ENCODE results near the gene ARHGAP25.

ARHGAP25 gene

DNA sequence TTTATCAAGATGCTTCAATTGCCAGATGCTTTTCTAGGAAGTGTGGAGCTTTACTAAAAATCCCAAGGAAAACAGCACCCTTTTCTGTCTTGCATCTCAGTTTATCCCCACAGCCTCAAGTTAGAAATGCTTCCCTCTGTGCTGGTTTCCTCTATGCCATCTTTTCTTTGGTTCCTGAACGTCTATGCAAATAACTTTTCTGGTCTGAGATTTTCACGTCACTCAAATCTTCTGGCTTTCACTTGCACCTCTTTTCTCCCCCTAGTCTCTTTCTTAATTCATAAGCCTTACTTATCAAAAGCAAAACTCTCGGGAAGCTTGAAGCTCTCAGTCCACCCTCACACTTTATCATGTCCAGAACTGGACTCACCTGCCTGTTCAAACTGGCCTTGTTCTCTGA, 33.9 kb downstream of the ARHGAP25 start:
- DNase-seq = no peak

DNA sequence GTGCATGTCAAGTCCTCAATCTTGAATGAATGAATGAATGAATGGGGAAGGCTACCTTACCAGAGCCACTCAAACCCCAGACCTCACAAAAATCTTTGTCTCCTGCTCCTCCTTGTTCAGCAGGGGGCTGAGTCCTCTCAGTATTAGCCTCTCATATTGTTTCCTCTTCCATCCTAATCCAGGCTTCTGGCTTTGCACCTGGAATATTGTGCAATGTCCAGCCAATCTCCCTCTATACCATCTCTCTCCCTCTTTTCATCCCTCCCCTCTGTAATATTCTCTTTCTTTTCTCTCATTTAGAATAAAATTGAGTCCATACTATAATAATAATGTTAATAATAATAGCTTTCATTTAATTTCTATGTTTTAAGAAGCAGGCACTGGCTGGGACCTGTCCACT, 34.3 kb downstream of the ARHGAP25 start:
- no peak for DNase-seq

DNA sequence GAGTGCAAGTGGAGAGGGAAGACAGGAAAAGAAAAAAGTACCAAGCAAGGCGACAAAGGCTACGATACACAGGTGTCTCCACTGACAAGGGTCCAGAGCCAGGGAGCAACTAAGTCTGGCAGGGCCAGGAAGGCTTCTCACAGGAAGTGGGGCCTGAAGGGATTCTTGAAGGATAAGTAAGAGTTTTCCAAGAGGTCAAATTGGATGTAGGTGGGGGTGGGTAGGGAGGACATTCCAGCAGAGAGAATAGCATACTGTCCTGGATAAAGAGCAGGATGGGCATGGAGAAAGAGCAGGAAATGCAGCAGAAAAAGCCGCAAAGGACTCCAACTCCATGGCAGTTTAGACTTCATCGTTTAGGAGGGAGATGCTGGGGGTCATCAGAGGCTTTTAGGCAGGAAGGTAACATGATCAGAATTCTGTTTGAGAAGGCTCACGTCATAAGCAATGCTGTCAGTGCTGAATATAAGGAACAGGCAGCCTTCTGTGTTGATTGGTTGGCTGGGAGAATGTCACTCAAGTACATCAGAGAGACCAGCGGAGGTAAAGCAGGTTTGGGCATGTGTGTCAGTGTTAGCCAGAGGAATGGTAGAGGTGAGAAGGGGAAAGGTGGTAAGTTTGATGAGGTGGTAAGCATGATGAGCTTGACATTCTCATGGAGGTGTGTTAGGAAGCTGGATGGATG, 35.1 kb downstream of the ARHGAP25 start:
- DNase-seq = no peak

DNA sequence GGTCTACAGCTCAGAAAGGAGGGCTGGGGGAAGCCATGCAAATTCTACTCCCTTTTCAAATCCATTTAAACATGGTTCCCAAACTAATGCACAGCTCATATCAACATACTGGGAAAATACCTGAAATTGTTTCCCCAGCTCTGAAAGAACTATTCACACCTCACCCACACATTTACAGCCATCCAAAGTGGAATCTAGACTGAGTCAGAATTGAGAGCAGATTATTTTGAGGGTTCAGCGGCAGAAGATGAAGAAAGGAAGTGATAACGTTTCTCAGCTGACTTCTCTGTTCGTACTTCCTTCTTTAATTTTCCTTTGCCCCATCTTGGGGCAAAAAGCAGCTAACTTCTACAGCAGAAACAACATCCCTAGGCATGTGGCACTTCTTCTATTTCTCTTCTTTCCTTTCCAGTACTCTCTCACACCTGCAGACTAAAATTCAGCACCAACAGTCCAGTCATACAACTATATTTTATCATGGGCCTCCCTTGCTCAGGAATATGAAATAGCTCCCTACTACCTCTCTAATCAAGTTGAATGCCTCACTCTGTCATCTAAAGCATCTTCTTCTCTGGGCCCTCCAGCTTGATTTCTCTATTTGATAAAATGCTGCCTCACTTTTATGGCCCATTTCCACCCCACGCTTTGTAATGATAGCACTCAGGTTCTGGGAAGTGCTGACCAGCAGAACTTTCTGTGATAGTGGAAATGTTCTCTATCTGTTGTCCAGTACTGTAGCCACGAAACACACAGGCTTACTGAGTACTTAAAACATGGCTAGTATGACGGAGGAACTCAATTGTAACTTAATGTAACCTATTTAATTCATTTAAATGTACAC, 35.9 kb downstream of the ARHGAP25 start:
- DNase-seq = no peak

DNA sequence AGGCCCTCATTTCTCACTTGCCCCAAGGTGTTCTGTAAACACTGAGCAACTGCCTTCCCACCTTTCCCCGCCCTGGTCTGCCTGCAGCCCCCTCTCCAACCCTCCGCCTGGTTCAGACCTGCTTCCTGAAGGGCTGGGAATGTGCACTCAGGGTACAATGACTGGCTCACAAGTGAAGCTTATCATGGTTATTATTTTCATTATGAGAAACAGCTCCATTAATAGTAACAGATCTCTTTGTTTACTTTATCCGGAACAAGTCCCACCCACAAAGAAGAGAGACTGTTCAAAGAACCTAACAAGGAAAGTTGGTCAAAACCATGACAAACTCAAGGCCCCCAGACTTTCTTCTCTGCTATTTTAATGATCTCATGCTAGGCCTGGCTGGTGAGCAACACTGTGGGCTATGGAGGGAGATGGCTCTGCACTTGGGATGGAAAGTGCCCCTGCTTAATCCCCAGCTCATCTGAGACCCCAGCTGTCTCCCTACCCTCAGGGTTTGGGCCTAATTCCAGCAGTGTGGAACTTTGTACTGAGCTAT, 36.7 kb downstream of the ARHGAP25 start:
- no peak for DNase-seq

DNA sequence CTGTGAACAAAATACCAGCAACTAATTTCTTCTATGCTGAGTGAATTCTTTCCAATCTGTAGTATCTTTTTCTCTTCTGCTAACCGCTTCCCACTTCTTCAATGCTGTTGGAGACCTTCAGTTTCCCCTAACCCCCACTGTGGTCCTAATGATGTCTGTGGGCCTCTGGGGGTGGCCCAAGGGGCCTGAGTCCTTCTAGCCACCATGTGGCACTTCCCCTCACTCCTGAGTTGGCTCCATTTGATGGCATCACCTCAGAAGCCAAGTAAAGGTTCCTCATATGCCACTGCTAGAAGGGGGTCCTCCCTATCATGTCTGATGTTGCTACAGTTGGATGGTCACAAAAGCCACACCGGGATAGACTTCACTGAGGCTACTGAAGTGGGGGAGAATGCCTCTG, 37.5 kb downstream of the ARHGAP25 start:
- DNase-seq = no peak

DNA sequence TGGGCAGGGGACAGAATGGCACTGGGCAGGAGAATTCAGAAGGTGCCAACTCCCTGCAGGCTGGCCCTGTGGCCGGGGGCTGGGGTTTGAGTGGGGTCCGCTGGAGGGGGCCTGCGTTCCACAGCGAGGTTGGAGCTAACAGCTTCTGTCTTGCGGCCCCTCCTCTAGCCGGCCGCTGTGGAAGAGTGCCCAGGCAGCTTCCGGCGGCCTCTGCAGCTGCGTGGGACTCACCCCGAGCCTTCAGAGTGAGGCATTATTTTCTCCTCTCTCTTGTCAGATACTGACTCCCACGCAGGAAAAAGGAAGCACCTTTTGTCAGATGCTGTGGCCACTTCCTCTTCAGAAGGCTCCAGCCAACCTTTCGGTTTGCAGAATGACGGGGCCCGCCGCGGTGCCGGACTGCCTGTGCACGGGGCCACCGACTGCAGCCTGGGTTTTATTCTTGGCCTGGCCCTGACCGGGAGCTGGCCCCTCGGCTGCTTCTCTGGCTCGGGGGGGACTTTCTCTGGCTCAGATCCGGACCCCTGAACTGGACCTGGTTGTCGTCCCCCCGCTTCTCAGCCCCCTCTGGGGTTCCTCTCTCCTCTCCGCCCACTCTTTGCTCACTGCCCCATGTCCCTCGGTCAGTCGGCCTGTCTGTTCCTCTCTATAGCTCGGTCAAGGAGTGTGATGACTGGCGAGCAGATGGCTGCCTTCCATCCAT, 40.1 kb downstream of the ARHGAP25 start:
- DNase-seq = peak; percentile 36

DNA sequence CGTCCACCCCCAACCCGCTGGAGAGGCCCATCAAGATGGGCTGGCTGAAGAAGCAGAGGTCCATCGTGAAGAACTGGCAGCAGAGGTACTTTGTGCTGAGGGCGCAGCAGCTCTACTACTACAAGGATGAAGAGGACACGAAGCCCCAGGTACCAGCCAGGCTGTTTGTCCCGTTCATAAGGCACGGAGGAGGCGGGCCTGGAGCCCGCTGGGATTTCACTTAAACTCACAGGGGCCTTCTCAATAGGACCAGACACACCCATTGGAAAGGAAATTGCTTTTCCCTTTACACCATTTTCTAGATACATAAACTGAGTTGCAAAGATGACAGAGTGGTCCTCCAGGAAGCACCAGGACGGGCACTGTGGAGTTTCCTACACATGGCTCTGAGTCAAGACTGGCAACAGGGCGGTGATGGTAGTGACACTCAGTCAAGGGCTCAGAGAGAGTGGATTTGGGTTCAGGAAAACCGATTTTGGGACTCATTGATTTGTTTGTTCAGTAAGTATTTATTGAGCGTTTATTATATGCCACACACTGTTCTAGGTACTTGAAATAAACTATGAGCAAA, 40.7 kb downstream of the ARHGAP25 start:
- DNase-seq = no peak

DNA sequence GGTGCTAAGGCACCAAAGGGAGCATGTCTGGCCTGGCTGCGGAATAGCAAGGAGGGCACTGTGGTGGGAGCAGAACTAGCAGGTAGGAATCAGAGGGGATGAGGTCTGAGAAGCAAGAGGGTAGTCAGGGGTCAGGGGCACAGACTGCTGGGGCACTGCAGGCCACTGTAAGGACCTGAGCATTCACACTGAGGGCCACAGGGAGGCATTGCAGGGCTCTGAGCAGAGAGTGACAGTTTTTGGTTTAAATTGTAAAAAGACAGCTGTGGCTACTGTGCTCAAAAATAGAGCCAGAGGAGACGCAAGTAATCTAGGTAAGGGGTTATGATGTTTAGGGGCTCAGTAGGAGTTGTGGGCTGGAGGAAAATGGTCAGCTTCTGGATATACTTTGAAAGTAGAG, 41.5 kb downstream of the ARHGAP25 start:
- DNase-seq = no peak

DNA sequence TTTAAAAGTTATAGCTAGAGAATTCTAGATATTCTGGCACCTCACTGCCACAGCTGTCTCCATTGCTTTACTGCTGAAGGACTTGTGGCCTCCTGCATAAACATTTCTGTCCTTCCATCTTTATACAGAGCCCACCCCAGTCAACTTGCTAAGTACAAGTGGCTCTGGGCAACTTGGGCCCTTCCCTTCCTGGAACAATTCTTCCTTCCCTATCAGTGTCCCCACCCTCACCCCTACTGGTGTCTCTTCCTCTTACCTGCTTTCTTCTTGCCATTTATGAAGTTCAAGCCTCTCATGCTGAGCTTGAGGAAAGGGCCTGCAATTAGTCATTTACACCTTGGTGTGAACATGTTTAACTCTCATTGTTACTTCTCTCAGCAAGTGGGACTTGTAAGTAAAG, 45.0 kb downstream of the ARHGAP25 start:
- no peak for DNase-seq

DNA sequence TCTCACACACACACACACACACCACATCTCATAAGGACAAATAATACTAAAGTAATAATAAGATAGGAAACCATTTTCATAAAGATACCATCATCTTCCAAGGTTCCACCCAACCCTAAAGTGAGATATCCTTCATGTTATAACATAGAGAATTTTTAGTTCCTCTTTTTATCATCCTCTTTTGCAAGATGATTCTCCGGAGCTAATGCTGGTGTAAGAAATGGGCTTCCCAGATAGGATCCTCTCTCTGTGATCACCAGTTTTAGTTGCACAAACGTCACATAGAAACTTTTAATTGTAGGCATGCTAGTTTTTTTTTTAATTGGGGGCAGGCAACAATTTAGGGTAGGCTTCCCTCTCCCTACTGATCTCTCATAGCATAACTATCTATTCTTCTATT, 49.6 kb downstream of the ARHGAP25 start:
- no peak for DNase-seq

DNA sequence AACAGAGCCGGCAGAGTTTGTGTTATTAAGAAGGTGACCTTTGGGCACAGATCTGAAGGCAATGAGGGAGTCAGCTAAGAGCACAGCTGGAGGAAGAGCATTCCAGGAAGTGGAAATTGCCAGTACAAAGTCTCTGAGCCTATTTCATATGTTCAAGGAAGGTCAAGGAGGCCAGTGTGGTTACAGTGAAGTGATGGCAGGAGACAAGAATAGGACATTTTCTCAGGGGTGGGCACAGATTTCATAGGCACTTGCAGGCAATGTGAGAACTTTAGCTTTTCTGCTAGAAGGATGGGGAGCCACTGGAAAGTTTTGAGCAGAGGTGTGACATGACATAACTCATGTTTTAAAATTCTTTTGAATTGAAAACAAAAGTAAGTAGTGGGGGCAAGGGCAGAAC, 50.3 kb downstream of the ARHGAP25 start:
- no peak for DNase-seq

DNA sequence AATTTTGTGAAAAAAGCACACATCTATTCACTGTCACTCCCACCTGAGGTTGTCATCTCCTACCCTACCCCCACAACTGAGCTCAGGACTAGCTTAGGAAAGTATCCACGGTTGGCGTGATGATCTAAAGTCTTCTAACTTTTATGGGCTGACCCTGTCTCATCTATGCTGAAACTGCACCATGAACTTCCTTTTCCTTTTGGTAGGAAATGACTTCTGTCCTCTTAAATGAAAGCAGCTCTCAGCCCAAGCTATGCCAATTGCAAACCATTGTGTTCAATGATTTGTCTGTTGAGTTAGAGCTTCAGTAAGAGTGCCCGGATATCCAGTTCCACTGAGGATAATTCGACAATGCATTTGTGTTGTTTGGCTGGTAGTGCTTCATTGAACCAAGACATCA, 52.7 kb downstream of the ARHGAP25 start:
- DNase-seq = no peak

DNA sequence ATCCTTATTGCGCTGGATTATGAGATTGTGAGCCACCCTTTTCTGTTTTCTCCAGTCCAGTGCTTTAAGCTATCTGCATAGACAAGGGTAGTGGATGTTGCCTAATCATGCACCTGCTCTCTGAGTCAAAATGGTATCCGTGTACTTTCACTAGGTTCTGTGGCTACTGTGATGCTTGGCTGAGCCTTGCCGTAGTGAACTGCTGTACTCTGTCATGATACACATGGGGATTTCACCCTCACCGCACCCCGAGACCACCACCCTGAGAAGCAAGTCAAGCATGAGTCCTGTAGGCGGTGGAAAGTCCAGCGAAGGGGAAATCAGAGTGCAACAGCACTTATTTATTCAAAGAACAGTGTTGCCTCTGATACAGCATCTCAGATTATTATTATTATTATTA, 55.0 kb downstream of the ARHGAP25 start:
- DNase-seq = no peak

DNA sequence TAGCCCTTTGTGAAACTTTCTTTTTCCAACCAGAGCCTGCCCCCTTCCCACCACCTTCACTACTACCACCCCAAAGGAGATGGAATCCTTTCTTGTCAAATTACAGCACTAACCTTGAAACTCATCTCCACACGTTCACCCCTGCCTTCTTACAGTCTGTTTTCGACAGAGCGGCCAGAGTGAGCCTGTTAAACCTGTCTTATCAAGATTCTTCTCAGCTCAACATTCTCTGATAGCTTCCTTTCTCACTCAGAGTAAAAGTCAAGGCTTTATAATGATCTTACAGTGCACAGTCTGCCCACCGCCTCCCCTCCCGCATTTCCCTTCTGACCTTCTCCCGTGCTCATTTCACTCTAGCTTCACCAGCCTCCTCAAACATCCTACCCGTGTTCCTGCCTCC, 56.0 kb downstream of the ARHGAP25 start:
- DNase-seq = no peak

DNA sequence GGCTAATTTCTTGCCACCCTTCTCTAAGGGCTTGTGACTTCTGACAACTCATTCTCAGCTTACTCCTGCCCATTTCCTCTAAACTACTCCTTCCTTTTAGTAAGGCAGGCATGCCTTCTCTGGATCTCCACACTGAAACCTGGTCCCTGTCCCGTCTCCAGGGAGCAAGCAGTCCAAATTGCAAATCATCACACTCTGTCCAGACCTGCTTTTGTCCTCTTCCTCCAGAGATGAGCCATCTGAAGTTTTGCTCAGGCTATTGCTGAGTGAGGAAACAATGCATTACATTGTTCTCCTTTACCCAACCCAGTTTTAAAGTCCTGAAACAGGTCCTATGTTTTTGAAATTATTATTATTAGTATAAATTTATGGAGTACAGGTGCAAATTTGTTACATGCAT, 57.3 kb downstream of the ARHGAP25 start:
- DNase-seq = no peak

DNA sequence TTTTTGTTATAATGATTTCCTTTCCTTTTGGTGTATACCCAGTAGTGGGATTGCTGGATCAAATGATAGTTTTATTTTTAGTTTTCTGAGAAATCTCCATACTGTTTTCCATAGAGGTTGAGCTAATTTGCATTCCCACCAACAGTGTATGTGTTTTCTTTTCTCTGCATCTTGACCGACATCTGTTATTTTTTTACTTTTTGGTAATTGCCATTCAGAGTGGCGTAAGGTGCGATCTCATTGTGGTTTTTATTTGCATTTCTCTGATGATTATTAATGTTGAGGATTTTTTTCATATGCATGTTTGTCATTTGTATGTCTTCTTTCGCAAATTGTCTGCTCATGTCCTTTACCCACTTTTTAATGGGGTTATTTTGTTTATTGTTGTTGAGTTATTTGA, 58.1 kb downstream of the ARHGAP25 start:
- no peak for DNase-seq

DNA sequence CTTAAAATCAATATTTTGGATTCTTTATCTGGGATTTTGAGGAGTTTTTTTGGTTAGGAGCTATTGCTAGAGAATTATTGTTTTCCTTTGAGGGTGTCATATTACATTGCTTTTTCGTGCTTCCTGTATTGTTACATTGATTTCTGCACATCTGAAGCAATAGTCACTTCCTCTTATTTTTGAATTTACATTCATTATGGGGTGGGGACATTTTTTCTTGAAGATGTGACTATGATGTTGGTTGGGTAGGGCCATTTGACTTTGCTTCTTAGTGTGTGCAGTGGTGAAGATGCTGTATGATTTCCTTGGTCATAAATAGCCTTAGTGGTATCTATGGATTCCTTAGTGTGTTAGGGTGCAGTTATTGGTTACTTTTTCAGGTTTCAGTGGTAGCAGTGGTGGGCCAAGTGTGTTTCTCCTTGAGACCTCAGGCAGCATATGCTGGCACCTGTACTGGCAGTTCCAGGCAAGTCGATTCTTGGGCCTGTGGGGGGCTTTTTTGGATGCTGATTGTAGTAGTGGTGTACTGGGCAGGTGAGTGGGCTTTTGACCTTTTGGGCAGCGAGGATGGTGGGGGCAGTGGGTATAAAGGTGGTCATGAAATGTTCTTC, 61.8 kb downstream of the ARHGAP25 start:
- no peak for DNase-seq

DNA sequence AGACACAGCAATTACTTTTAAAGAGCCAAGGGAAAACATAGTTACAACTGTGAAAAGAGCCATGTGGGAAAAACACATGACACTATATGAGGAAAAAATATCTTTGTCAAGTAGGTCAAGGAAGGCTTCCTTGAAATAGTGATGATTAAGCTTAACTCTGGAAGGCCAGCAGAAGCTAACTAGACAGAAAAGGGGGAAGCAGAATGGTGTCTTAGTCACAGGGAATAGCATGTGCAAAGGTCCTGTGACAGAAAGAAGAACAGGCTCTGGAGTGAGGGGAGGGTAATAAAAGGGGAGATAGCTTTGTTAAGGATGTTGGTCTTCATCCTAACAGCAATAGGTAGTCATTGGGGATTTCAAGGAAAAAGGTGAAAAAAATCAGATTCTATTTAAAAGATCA, 64.0 kb downstream of the ARHGAP25 start:
- no peak for DNase-seq

DNA sequence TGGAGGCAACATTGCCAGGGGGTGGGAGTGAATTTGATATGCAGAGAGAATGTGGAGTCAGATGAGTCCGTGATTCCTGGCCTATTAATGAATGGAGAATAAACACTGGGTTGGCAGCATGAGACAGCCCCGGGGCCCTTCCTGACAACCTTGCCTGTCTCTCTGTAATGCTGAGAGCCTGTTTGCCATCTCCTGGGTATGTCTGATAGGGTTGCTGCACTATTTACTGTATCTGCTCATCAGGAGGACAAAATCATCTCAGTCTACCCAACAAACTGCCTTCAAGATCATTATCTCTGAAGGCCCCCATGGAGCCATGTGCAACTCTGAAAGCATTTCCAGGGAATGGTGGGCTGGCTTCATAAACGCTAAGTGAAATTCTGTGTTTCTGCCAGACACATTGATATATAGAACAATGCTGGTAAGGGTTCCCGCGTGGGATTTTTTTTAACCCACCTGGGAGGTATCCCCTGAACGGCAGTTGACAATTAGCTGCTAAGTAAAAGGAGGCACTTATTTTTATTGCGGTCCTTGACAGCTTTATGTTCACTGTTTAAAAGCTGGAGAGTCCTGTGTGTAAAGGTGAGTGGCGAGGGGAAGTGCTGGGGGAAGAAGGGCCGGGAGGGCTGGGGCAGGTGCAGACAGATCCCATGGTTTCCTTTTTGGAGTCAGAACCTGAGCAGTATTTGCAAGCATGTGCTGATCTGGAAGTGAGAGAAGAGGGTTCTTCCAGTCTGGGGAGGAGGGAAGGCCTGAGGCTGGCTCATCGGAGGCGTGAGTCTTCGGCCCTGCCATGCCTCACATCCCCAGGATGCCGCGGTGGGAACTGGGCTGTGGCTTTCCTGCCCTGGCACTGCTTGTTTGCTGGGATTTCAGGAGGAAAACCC, 64.8 kb downstream of the ARHGAP25 start:
- no peak for DNase-seq

DNA sequence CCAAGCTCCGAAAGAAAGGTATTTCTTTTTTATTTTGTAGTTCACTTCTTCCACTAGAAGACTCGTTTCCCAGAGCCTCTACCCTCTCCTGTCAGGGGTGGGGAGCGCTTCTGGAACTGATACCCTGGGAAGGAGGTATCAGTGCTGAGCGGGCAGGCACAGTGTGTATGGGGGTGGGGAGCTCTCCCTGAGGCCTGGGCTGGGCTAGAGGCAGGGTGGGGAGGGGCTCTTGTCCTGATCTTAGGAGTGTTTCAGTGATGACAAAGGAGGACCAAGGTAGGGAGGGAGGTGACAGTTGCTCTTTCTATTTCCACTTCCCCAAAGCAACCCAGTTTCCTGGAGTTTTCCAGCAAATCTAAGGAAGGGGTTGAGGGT, 65.4 kb downstream of the ARHGAP25 start:
- no peak for DNase-seq

DNA sequence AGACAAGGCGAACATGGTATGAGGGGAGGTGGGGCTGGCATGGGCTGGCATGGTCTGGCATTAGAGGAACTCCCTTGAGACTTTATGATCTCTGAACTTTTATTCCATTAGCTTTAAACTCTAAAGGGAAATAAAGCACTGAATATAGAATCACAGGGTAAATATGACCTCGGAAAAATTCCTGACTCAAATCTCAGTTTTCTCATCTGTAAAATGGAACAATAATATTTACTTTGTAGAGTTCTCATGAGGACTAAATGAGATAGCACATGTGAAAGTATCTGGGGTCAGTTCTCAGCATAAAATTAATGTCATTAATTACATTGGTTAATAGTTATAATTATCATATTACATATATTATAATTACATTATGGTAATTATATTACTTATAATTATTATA, 65.9 kb downstream of the ARHGAP25 start:
- no peak for DNase-seq
